ENCODE results near the gene CARS2.

The CARS2 gene

GRCh38 chr13:110647365-110647737 is 58.6 kb downstream of the CARS2 start:
- H3K27ac Mint-ChIP-seq = no peak overlapping the region
- DNase-seq (ENCODE audit: low spot score) = no peak
- no peak overlapping the region for H3K4me3 Mint-ChIP-seq
- no peaks in the 10 kb centered on the region for H3K9me3 Mint-ChIP-seq
- no peaks in the 10 kb centered on the region for H3K27me3 Mint-ChIP-seq (ENCODE audit: low read depth)
- peaks cover 27% of the 10 kb centered on the region for H3K36me3 Mint-ChIP-seq (ENCODE audit: low read depth)
- H3K4me1 Mint-ChIP-seq (ENCODE audit: low read depth) = peaks cover 3% of the 10 kb centered on the region

- no peak for DNase-seq (ENCODE audit: low spot score)
- no peaks in the 10 kb centered on the region for H3K27me3 Mint-ChIP-seq (ENCODE audit: low read depth)
- no peak overlapping the region for H3K27ac Mint-ChIP-seq
- H3K36me3 Mint-ChIP-seq (ENCODE audit: low read depth) = peaks cover 27% of the 10 kb centered on the region
- no peaks in the 10 kb centered on the region for H3K9me3 Mint-ChIP-seq
- H3K4me1 Mint-ChIP-seq (ENCODE audit: low read depth) = peaks cover 3% of the 10 kb centered on the region
- no peak overlapping the region for H3K4me3 Mint-ChIP-seq
Measured at GRCh38 chr13:110646442-110647364, 59.2 kb downstream of the CARS2 start.

GRCh38 chr13:110645750-110646149 is 60.2 kb downstream of the CARS2 start:
- Mint-ChIP-seq H3K4me3 (no peak overlapping the region), H3K4me1 (ENCODE audit: low read depth) (peaks cover 3% of the 10 kb centered on the region), H3K36me3 (ENCODE audit: low read depth) (peaks cover 27% of the 10 kb centered on the region), H3K9me3 (no peaks in the 10 kb centered on the region), H3K27ac (no peak overlapping the region), H3K27me3 (ENCODE audit: low read depth) (no peaks in the 10 kb centered on the region)
- DNase-seq (ENCODE audit: low spot score) = no peak

GRCh38 chr13:110644892-110645521 is 60.9 kb downstream of the CARS2 start:
- no peak overlapping the region for H3K27ac Mint-ChIP-seq
- no peaks in the 10 kb centered on the region for H3K9me3 Mint-ChIP-seq
- H3K4me1 Mint-ChIP-seq (ENCODE audit: low read depth) = peaks cover 3% of the 10 kb centered on the region
- H3K4me3 Mint-ChIP-seq = no peak overlapping the region
- peaks cover 28% of the 10 kb centered on the region for H3K36me3 Mint-ChIP-seq (ENCODE audit: low read depth)
- peak; percentile 24 for DNase-seq (ENCODE audit: low spot score)
- H3K27me3 Mint-ChIP-seq (ENCODE audit: low read depth) = no peaks in the 10 kb centered on the region

GRCh38 chr13:110643768-110644421 is 62.0 kb downstream of the CARS2 start:
- peaks cover 3% of the 10 kb centered on the region for H3K4me1 Mint-ChIP-seq (ENCODE audit: low read depth)
- H3K27ac Mint-ChIP-seq = no peak overlapping the region
- H3K9me3 Mint-ChIP-seq = no peaks in the 10 kb centered on the region
- no peak overlapping the region for H3K4me3 Mint-ChIP-seq
- H3K27me3 Mint-ChIP-seq (ENCODE audit: low read depth) = no peaks in the 10 kb centered on the region
- H3K36me3 Mint-ChIP-seq (ENCODE audit: low read depth) = peaks cover 36% of the 10 kb centered on the region
- DNase-seq (ENCODE audit: low spot score) = no peak

GRCh38 chr13:110643324-110643723 is 62.6 kb downstream of the CARS2 start:
- H3K27ac Mint-ChIP-seq = no peak overlapping the region
- no peaks in the 10 kb centered on the region for H3K27me3 Mint-ChIP-seq (ENCODE audit: low read depth)
- H3K36me3 Mint-ChIP-seq (ENCODE audit: low read depth) = peaks cover 40% of the 10 kb centered on the region
- no peak for DNase-seq (ENCODE audit: low spot score)
- peaks cover 3% of the 10 kb centered on the region for H3K4me1 Mint-ChIP-seq (ENCODE audit: low read depth)
- H3K9me3 Mint-ChIP-seq = no peaks in the 10 kb centered on the region
- H3K4me3 Mint-ChIP-seq = no peak overlapping the region

GRCh38 chr13:110642291-110642981 is 63.5 kb downstream of the CARS2 start:
- H3K36me3 Mint-ChIP-seq (ENCODE audit: low read depth) = peaks cover 40% of the 10 kb centered on the region
- H3K4me3 Mint-ChIP-seq = no peak overlapping the region
- H3K4me1 Mint-ChIP-seq (ENCODE audit: low read depth) = peaks cover 3% of the 10 kb centered on the region
- DNase-seq (ENCODE audit: low spot score) = no peak
- no peaks in the 10 kb centered on the region for H3K27me3 Mint-ChIP-seq (ENCODE audit: low read depth)
- H3K27ac Mint-ChIP-seq = no peak overlapping the region
- H3K9me3 Mint-ChIP-seq = no peaks in the 10 kb centered on the region

- Mint-ChIP-seq H3K27ac (no peak overlapping the region), H3K36me3 (ENCODE audit: low read depth) (peaks cover 42% of the 10 kb centered on the region)
Measured at GRCh38 chr13:110641055-110642015, 64.6 kb downstream of the CARS2 start.

GRCh38 chr13:110640591-110641029 is 65.3 kb downstream of the CARS2 start:
- Mint-ChIP-seq H3K27me3 (ENCODE audit: low read depth) (no peaks in the 10 kb centered on the region), H3K36me3 (ENCODE audit: low read depth) (peaks cover 44% of the 10 kb centered on the region), H3K9me3 (no peaks in the 10 kb centered on the region), H3K4me1 (ENCODE audit: low read depth) (peaks cover 3% of the 10 kb centered on the region), H3K27ac (no peak overlapping the region), H3K4me3 (no peak overlapping the region)
- DNase-seq (ENCODE audit: low spot score) = no peak

More at GRCh38 chr13:110641055-110642015, 64.6 kb downstream of the CARS2 start:
- Mint-ChIP-seq H3K27me3 (ENCODE audit: low read depth) (no peaks in the 10 kb centered on the region), H3K4me3 (no peak overlapping the region), H3K4me1 (ENCODE audit: low read depth) (peaks cover 3% of the 10 kb centered on the region), H3K9me3 (no peaks in the 10 kb centered on the region)
- DNase-seq (ENCODE audit: low spot score) = no peak

- H3K27me3 Mint-ChIP-seq (ENCODE audit: low read depth) = no peaks in the 10 kb centered on the region
- no peak for DNase-seq (ENCODE audit: low spot score)
- H3K9me3 Mint-ChIP-seq = no peaks in the 10 kb centered on the region
- no peak overlapping the region for H3K4me3 Mint-ChIP-seq
- peaks cover 50% of the 10 kb centered on the region for H3K36me3 Mint-ChIP-seq (ENCODE audit: low read depth)
- H3K27ac Mint-ChIP-seq = no peak overlapping the region
- peaks cover 3% of the 10 kb centered on the region for H3K4me1 Mint-ChIP-seq (ENCODE audit: low read depth)
Measured at GRCh38 chr13:110639935-110640334, 66.0 kb downstream of the CARS2 start.

- Mint-ChIP-seq H3K4me3 (no peak overlapping the region), H3K27ac (no peak overlapping the region), H3K4me1 (ENCODE audit: low read depth) (no peaks in the 10 kb centered on the region), H3K27me3 (ENCODE audit: low read depth) (no peaks in the 10 kb centered on the region), H3K36me3 (ENCODE audit: low read depth) (peaks cover 44% of the 10 kb centered on the region), H3K9me3 (no peaks in the 10 kb centered on the region)
- DNase-seq (ENCODE audit: low spot score) = no peak
Measured at GRCh38 chr13:110638814-110639806, 66.8 kb downstream of the CARS2 start.

GRCh38 chr13:110638257-110638656 is 67.7 kb downstream of the CARS2 start:
- Mint-ChIP-seq H3K36me3 (ENCODE audit: low read depth) (peaks cover 43% of the 10 kb centered on the region), H3K9me3 (no peaks in the 10 kb centered on the region), H3K27ac (no peak overlapping the region), H3K4me3 (no peak overlapping the region), H3K4me1 (ENCODE audit: low read depth) (no peaks in the 10 kb centered on the region), H3K27me3 (ENCODE audit: low read depth) (no peaks in the 10 kb centered on the region)
- no peak for DNase-seq (ENCODE audit: low spot score)
